Ovary (tissue), 9 donors: ENCODE data around the gene ABCG5. TPM values are rescaled to one million over a fixed set of nuclear protein-coding genes. Genes with fewer than 3 reads are reported as not detected.

Experiments used
- DNase-seq, 5 donors: peaks; one replicate each; pipeline ENCODE4 v3.0.0-alpha.2; 2019 to 2020
- H3K27ac ChIP-seq, 2 donors: fragments of 200-600 bp; one replicate each; pipeline versions ENCODE4 v1.5.1 to v1.8.0; 2019 to 2022
- H3K27me3 ChIP-seq: fragments of 200-600 bp; one replicate; pipeline ENCODE4 v1.8.0; 2022
- H3K36me3 ChIP-seq: fragments of 200-600 bp; sonication (generic); one replicate; pipeline ENCODE4 v1.5.1; 2019
- H3K4me1 ChIP-seq: one replicate; pipeline ENCODE4 v1.8.1; 2013; ENCODE audit warnings: mild to moderate bottlenecking, moderate library complexity; ENCODE audit not compliant: insufficient read depth
- H3K4me3 ChIP-seq: fragments of 200-600 bp; sonication (generic); one replicate; pipeline ENCODE4 v1.5.1; 2017
- H3K9me3 ChIP-seq, 2 donors: fragments of 200-600 bp in 1 of 2; sonication (generic) in 1 of 2; one replicate each; pipeline versions ENCODE4 v1.5.1 to v1.8.1; 2013 to 2019; ENCODE audit warnings: mild to moderate bottlenecking in 1 of 2, moderate library complexity in 1 of 2
- EP300 ChIP-seq: sonication (generic); formaldehyde crosslinking; IDR thresholded peaks from one replicate; pipeline ENCODE4 v1.6.1; 2017; ENCODE audit warnings: antibody characterized with exemption
- POLR2A ChIP-seq: fragments of 450-650 bp; IDR thresholded peaks from one replicate; pipeline ENCODE4 v1.6.1; 2017; ENCODE audit warnings: antibody characterized with exemption, mild to moderate bottlenecking, moderate library complexity
- WGBS, 3 donors: extraction: QIAGEN DNeasy Blood & Tissue Kit in 1 of 3; methylation state at CpG; one replicate each; pipeline versions ENCODE4 v1.1.5 to v1.1.7; 2013 to 2017; 5-methylcytosine and 5-hydroxymethylcytosine counted together
- intact Hi-C, 4 donors: fragments of 100-400 bp; cut with DNase I; formaldehyde crosslinking; loops; one replicate each; pipeline versions ENCODE4 v1.11.0 to v1.15.1; 2022 to 2023
- polyA plus RNA-seq, 2 donors: library from polyadenylated mRNA; stranded (reverse); fragments of 200-250 nt in 1 of 2; fragments of 350-450 nt in 1 of 2; fragmentation: Illumina TruSeq in 1 of 2; extraction: RNeasy Lipid Tissue Mini Kit (QIAGEN cat#74804) in 1 of 2; gene quantifications; one replicate each; pipeline ENCODE4 v1.2.3, GENCODE V29; 2013 to 2014
- total RNA-seq, 7 donors: library from RNA; depleted of rRNA in 2 of 7; stranded (reverse); fragments of >200 nt in 2 of 7; fragmentation: NEBNext Ultra II Directional in 3 of 7; extraction: Animal tissue kit (Norgen Biotek cat#: 25700) in 3 of 7; gene quantifications; one replicate each; pipeline versions ENCODE4 v1.1.0 to v1.2.4, GENCODE V29; 2016 to 2023
- TF ChIP-seq, protein P1 (sequence below), 3 donors: fragments of 450-650 bp in 2 of 3; fragments of 200-600 bp in 1 of 3; IDR thresholded peaks; one replicate each; pipeline versions ENCODE4 v1.5.1 to v1.8.0; 2016 to 2022; ENCODE audit warnings: antibody characterized with exemption in 3 of 3, mild to moderate bottlenecking in 1 of 3
- donor health status: DM: no; HTN: no; CAD: no; lungs with moderate emphysema.
- donor health status: DM: no; HTN: no; CAD: no.
- donor health status: Bipolar disorder and iron deficiency.
- donor health status: DM: yes; HTN: yes; CAD: no.
- donor health status: DM: no; HTN: no; CAD: no.
- donor health status: DM: yes; HTN: yes; CAD: no.

ABCG5 gene
- total and polyA plus RNA-seq, 9 donors, result 0.10 TPM; not detected in 8

DNA sequence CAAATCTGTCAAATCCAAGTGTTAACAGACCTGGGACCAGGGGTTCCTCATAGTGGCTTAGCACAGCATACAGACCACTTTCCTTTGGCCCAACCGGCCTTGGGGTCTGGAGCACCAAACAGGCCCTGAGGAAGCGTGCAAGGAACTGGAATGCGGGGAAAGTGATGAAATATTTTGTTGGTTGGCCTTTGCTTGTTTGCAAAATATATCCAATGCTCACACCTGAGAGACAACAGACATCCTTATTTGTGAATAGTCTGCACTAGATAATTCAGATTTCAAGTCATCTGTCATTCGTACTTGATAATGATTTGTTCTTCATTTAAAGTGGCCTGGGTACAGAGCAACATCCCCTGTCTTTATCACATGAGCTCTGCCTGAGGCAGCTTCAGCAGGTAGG is 43.7 kb upstream of the ABCG5 start:
- 85 to 92% (median 91%) methylated on average over 4 of the region's 4 CpGs for WGBS, 3 donors
- no peak overlapping the region for H3K4me3 ChIP-seq
- intact Hi-C loops, result no loop called here

DNA sequence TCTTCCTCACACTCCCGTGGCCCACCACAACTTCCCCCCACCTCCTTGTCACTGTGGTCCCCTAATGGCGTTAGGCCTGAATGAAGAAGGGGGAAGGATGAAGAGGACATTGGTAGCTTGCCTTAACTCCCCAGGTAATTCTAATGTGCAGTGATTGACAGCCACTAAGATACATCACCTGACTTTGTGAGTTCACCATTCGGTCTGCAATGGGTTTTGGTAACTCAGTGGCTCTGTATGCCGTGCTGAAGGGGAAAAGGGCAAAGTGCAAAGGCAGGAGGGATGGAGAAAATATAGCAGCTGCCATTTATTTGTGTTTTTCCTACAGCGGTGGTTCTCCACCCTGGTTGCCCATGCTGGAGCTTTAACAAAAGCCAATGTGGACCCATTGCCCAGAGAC is 42.3 kb upstream of the ABCG5 start:
- Histone ChIP-seq H3K4me1 (no peaks in the 10 kb centered on the region), H3K4me3 (no peak overlapping the region), H3K9me3 (no peaks in the 10 kb centered on the region), H3K36me3 (no peaks in the 10 kb centered on the region), H3K27me3 (no peaks in the 10 kb centered on the region), H3K27ac (no peak overlapping the region)
- TF ChIP-seq, protein P1, sequence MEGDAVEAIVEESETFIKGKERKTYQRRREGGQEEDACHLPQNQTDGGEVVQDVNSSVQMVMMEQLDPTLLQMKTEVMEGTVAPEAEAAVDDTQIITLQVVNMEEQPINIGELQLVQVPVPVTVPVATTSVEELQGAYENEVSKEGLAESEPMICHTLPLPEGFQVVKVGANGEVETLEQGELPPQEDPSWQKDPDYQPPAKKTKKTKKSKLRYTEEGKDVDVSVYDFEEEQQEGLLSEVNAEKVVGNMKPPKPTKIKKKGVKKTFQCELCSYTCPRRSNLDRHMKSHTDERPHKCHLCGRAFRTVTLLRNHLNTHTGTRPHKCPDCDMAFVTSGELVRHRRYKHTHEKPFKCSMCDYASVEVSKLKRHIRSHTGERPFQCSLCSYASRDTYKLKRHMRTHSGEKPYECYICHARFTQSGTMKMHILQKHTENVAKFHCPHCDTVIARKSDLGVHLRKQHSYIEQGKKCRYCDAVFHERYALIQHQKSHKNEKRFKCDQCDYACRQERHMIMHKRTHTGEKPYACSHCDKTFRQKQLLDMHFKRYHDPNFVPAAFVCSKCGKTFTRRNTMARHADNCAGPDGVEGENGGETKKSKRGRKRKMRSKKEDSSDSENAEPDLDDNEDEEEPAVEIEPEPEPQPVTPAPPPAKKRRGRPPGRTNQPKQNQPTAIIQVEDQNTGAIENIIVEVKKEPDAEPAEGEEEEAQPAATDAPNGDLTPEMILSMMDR (IDR thresholded peaks at IDR 0.05), result no peak
- TF ChIP-seq EP300, result no peak
- no peak for TF ChIP-seq POLR2A
- DNase-seq, result no peak
- intact Hi-C loops, result no loop called here
- 81 to 88% (median 85%) methylated on average over 5 of the region's 5 CpGs for WGBS, 3 donors

More for the DNA sequence above, 43.7 kb upstream of the ABCG5 start:
- Histone ChIP-seq H3K27ac (no peak overlapping the region), H3K4me1 (no peaks in the 10 kb centered on the region), H3K36me3 (no peaks in the 10 kb centered on the region), H3K9me3 (no peaks in the 10 kb centered on the region), H3K27me3 (no peaks in the 10 kb centered on the region)
- no peak for TF ChIP-seq POLR2A
- DNase-seq, result no peak

- no peaks in the 10 kb centered on the region for H3K27me3 ChIP-seq
- WGBS, 3 donors, result 88 to 97% (median 96%) methylated on average over 9 of the region's 9 CpGs
- H3K36me3 ChIP-seq, result no peaks in the 10 kb centered on the region
- no peaks in the 10 kb centered on the region for H3K9me3 ChIP-seq
- DNase-seq, result no peak
- no peak overlapping the region for H3K4me3 ChIP-seq
- intact Hi-C loops, result no loop called here
- no peak for TF ChIP-seq EP300
- TF ChIP-seq POLR2A, result no peak
- TF ChIP-seq, protein P1 (IDR thresholded peaks at IDR 0.05), result no peak
- H3K27ac ChIP-seq, result no peak overlapping the region
- H3K4me1 ChIP-seq, result no peaks in the 10 kb centered on the region
Measured at GRCh38 chr2:43880471-43880870, 41.8 kb upstream of the ABCG5 start.

DNA sequence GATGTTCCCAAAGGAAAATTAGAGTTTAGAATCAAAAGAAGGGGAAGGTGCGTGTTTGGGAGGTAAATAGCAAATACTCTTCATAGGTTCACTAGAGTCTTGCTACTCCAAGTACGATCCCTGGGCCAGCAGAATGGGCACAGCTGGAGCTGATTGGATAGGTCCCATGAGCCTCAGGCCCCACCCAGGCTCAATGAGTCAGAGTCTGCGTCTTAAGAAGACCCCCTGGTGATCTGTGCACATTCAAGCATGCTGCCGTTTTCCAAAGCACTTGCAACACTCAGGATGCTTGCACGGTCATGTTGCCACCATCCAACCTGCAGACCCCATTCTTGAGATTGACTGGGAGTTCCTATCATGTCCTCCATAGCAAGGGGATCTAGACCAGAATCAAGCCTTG is 40.6 kb upstream of the ABCG5 start:
- Histone ChIP-seq H3K27ac (no peak overlapping the region), H3K4me3 (no peak overlapping the region), H3K4me1 (no peaks in the 10 kb centered on the region), H3K27me3 (no peaks in the 10 kb centered on the region), H3K9me3 (no peaks in the 10 kb centered on the region), H3K36me3 (no peaks in the 10 kb centered on the region)
- no peak for DNase-seq
- intact Hi-C loops, result loop anchor here in 2 of 4 donors (10.0 kb wide), 1 partner anchor 264 kb away; no protein-coding TSS in a partner anchor
- 73 to 81% (median 75%) methylated on average over 5 of the region's 5 CpGs for WGBS, 3 donors
- TF ChIP-seq POLR2A (no peak), EP300 (no peak)
- TF ChIP-seq, protein P1 (IDR thresholded peaks at IDR 0.05), result no peak

- 32 to 38% (median 34%) methylated on average over 16 of the region's 16 CpGs for WGBS, 3 donors
- H3K27ac ChIP-seq, result no peak overlapping the region
- H3K9me3 ChIP-seq, result no peaks in the 10 kb centered on the region
- intact Hi-C loops, result loop anchor here in 2 of 4 donors (10.0 kb wide), 1 partner anchor 263 kb away; no protein-coding TSS in a partner anchor
- no peak overlapping the region for H3K4me3 ChIP-seq
- TF ChIP-seq, protein P1 (IDR thresholded peaks at IDR 0.05), result peak; percentile 49 to 65 (median 56)
- TF ChIP-seq EP300, result no peak
- peak; percentile 30 to 72 (median 55) for DNase-seq
- H3K27me3 ChIP-seq, result no peaks in the 10 kb centered on the region
- no peaks in the 10 kb centered on the region for H3K4me1 ChIP-seq
- no peaks in the 10 kb centered on the region for H3K36me3 ChIP-seq
Measured at GRCh38 chr2:43877782-43878464, 39.3 kb upstream of the ABCG5 start.
